PC-9 (cell line): ENCODE results near the gene MFSD12. TPM values are rescaled to one million over a fixed set of nuclear protein-coding genes. Genes with fewer than 3 reads are reported as not detected.

Experiments used
- BruUV-seq: library from RNA; stranded (reverse); fragments of 400-500 nt; replicated peaks from 2 replicates; lab custom pipeline; 2021; lab: Mats Ljungman, UMichigan
- CTCF ChIA-PET: fragments of 300-600 bp; sonication (Branson Sonifier 250); formaldehyde crosslinking; loops from one replicate; lab custom pipeline; 2022; ENCODE audit warnings: antibody characterized with exemption; lab: Charles Lee
- POLR2A ChIA-PET: fragments of 300-600 bp; sonication (Branson Sonifier 250); formaldehyde crosslinking; loops from one replicate; lab custom pipeline; 2022; ENCODE audit warnings: antibody characterized with exemption; ENCODE audit not compliant: unreplicated experiment; lab: Charles Lee
- DNase-seq, 2 experiments: peaks; one replicate each; pipeline versions ENCODE4 v3.0.0 to v3.0.0-alpha.2; 2015 to 2022; ENCODE audit warnings: mixed read lengths in 1 of 2
- H2AFZ ChIP-seq: fragments of 200-600 bp; sonication (generic); 2 replicates; pipeline ENCODE4 v1.8.1; 2017; ENCODE audit warnings: antibody characterized with exemption
- H3F3A ChIP-seq: fragments of 200-600 bp; sonication (generic); 2 replicates; pipeline ENCODE4 v1.8.1; 2017; ENCODE audit warnings: antibody characterized with exemption, mild to moderate bottlenecking, low read depth; ENCODE audit not compliant: insufficient read depth
- H3K27ac ChIP-seq: fragments of 200-600 bp; sonication (generic); 2 replicates; pipeline ENCODE4 v1.6.1; 2016; ENCODE audit warnings: mixed run types
- H3K27me3 ChIP-seq: fragments of 200-600 bp; sonication (generic); 2 replicates; pipeline ENCODE4 v1.6.1; 2016; ENCODE audit warnings: low read depth, mixed run types; ENCODE audit not compliant: insufficient read depth
- H3K36me3 ChIP-seq: fragments of 200-600 bp; sonication (generic); 2 replicates; pipeline ENCODE4 v1.6.1; 2016; ENCODE audit warnings: low read depth, mixed run types
- H3K4me1 ChIP-seq: fragments of 200-600 bp; sonication (generic); replicated peaks from 2 replicates; pipeline ENCODE4 v1.6.1; 2016; ENCODE audit warnings: mixed run types; ENCODE audit not compliant: insufficient read depth
- H3K4me2 ChIP-seq: fragments of 200-600 bp; sonication (generic); 2 replicates; pipeline ENCODE4 v1.6.1; 2017; ENCODE audit warnings: mixed run types
- H3K4me3 ChIP-seq: fragments of 200-600 bp; sonication (generic); 2 replicates; pipeline ENCODE4 v1.6.1; 2016; ENCODE audit warnings: mixed run types
- H3K79me2 ChIP-seq: fragments of 200-600 bp; sonication (generic); 2 replicates; pipeline ENCODE4 v1.6.1; 2017; ENCODE audit warnings: low read depth, mixed run types
- H3K9me2 ChIP-seq: fragments of 200-600 bp; sonication (generic); 2 replicates; pipeline ENCODE4 v1.8.1; 2017; ENCODE audit warnings: mild to moderate bottlenecking; ENCODE audit not compliant: insufficient read depth
- H3K9me3 ChIP-seq: fragments of 200-600 bp; sonication (generic); 2 replicates; pipeline ENCODE4 v1.8.1; 2016; ENCODE audit warnings: low read depth; ENCODE audit not compliant: insufficient read depth
- H4K20me1 ChIP-seq: fragments of 200-600 bp; sonication (generic); 2 replicates; pipeline ENCODE4 v1.8.1; 2017; ENCODE audit not compliant: insufficient read depth
- EZH2 ChIP-seq: fragments of 200-600 bp; sonication (generic); IDR thresholded peaks from 2 replicates; pipeline ENCODE4 v1.8.0; 2017; ENCODE audit warnings: antibody characterized with exemption, low read depth
- intact Hi-C: fragments of 100-400 bp; cut with micrococcal nuclease; formaldehyde crosslinking; loops from one replicate; pipeline ENCODE4 v1.10.0; 2022; ENCODE audit not compliant: unreplicated experiment
- total RNA-seq: library from RNA; stranded (reverse); gene quantifications from 2 replicates; pipeline ENCODE4 v1.2.3, GENCODE V29; 2021
- TF ChIP-seq, protein P1 (sequence below): fragments of 200-600 bp; sonication (generic); conservative IDR thresholded peaks from 2 replicates; pipeline ENCODE4 v1.6.1; 2017; ENCODE audit warnings: mixed run types, antibody characterized with exemption, mild to moderate bottlenecking, moderate library complexity

The MFSD12 gene
- total RNA-seq, 1 experiment from 2014 or later: 70.0 TPM

DNA sequence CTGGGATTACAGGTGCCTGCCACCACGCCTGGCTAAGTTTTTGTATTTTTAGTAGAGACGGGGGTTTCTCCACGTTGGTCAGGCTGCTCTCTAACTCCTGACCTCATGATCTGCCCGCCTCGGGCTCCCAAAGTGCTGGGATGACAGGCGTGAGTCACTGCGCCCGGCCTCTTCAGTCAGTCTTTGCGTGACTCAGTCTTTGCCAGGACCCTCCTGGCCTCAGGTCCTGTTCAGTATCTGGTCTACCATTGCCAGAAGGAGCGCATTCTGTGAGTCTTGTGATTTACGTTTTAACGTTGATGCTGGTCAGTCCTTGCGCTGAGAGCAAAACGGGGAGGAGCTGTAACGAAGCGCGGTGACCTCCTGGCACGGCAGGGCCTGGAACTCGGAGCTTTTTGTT lies 7.8 kb upstream of the MFSD12 start:
- POLR2A ChIA-PET: no interaction called here
- no TSS peak for BruUV-seq
- Histone ChIP-seq H4K20me1 (no peaks in the 10 kb centered on the region), H3K4me3 (no peak overlapping the region), H3F3A (peaks cover 11% of the 10 kb centered on the region; the same call in 1 of the 2 replicates), H3K27me3 (no peaks in the 10 kb centered on the region), H3K4me1 (0 out of 2 replicates have a peak, but pooled peaks cover 12% of the 10 kb centered on the region), H2AFZ (no peak overlapping the region), H3K9me2 (no peaks in the 10 kb centered on the region), H3K27ac (no peak overlapping the region), H3K4me2 (no peak overlapping the region), H3K79me2 (no peaks in the 10 kb centered on the region), H3K9me3 (no peaks in the 10 kb centered on the region), H3K36me3 (no peaks in the 10 kb centered on the region)
- TF ChIP-seq EZH2: no peak
- TF ChIP-seq, protein P1, sequence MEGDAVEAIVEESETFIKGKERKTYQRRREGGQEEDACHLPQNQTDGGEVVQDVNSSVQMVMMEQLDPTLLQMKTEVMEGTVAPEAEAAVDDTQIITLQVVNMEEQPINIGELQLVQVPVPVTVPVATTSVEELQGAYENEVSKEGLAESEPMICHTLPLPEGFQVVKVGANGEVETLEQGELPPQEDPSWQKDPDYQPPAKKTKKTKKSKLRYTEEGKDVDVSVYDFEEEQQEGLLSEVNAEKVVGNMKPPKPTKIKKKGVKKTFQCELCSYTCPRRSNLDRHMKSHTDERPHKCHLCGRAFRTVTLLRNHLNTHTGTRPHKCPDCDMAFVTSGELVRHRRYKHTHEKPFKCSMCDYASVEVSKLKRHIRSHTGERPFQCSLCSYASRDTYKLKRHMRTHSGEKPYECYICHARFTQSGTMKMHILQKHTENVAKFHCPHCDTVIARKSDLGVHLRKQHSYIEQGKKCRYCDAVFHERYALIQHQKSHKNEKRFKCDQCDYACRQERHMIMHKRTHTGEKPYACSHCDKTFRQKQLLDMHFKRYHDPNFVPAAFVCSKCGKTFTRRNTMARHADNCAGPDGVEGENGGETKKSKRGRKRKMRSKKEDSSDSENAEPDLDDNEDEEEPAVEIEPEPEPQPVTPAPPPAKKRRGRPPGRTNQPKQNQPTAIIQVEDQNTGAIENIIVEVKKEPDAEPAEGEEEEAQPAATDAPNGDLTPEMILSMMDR: no peak
- CTCF ChIA-PET: interaction anchor here (0.7 kb wide), 1 partner anchor 406 kb away, joined by 4 read pairs; the partner anchor contains the start of gene DAPK3
- intact Hi-C loops: no loop called here
- peak; percentile 59 to 75 for DNase-seq

DNA sequence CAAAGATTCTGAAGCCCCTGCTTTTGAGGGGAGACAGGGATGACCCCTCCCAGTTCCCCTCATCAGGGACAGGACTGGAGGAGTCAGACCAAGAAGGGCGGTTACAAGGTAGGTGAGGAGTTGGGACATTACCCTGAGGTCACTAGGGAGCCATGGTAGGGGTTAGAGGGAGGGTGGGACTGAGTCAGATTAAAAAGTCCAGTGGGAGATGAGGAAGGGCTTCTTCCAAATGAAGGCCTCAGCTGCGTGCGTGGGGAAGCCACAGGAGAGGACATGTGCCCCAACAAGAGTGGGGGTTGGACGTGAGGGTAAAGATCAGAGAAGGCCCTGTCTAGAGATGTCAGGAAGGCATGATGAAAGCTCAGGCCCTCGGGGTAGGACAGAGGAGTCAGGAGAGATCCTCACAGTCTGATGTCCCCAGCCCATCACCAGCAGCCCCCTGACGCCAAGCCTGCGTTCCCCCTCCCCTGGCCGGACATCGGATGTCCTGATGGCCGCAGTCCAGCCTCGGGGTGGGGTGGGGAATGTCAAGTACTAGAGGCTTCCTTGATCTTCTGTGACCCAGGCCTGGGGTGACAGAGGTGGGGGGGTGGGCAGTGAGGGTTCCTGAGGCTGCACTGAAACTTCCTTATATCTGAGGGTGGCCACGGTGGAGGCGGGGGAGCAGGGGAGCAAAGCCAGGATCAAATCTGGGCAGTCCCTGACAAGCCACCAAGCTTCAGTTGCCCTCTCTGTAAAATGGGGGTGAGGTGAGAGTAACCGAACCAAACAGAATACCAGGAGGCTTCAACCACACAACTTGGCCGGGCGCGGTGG lies 6.5 kb upstream of the MFSD12 start:
- no peaks in the 10 kb centered on the region for H3K27me3 ChIP-seq
- H3K36me3 ChIP-seq: no peaks in the 10 kb centered on the region
- H4K20me1 ChIP-seq: no peaks in the 10 kb centered on the region
- 0 out of 2 replicates have a peak, but pooled peaks cover 12% of the 10 kb centered on the region for H3K4me1 ChIP-seq
- H2AFZ ChIP-seq: no peak overlapping the region
- H3K4me2 ChIP-seq: no peak overlapping the region
- H3F3A ChIP-seq: peaks cover 11% of the 10 kb centered on the region; the same call in 1 of the 2 replicates
- no peaks in the 10 kb centered on the region for H3K9me3 ChIP-seq
- POLR2A ChIA-PET: no interaction called here
- intact Hi-C loops: no loop called here
- no peak for TF ChIP-seq EZH2
- TF ChIP-seq, protein P1: no peak
- no peaks in the 10 kb centered on the region for H3K9me2 ChIP-seq
- H3K4me3 ChIP-seq: no peak overlapping the region
- DNase-seq: no peak
- peak overlapping the region; percentile 96; the same call in 1 of the 2 replicates for H3K27ac ChIP-seq
- no TSS peak for BruUV-seq
- CTCF ChIA-PET: no interaction called here
- H3K79me2 ChIP-seq: no peaks in the 10 kb centered on the region

- H3K9me3 ChIP-seq: no peaks in the 10 kb centered on the region
- peaks cover 12% of the 10 kb centered on the region for H4K20me1 ChIP-seq
- peak overlapping the region; percentile 63 for H3K4me3 ChIP-seq
- peak overlapping the region; percentile 81 for H3K4me2 ChIP-seq
- DNase-seq: peak; percentile 47 to 57
- H3K9me2 ChIP-seq: no peaks in the 10 kb centered on the region
- ChIA-PET POLR2A (interaction anchor here (0.6 kb wide), 1 partner anchor 17 kb away, joined by 3 read pairs; no protein-coding TSS in a partner anchor), CTCF (interaction anchor here (0.9 kb wide), 1 partner anchor 12 kb away, joined by 3 read pairs; no protein-coding TSS in a partner anchor)
- H3F3A ChIP-seq: peaks cover 12% of the 10 kb centered on the region
- no peaks in the 10 kb centered on the region for H3K27me3 ChIP-seq
- intact Hi-C loops: loop anchor here (5.0 kb wide), 1 partner anchor 70 kb away; the partner anchor contains the start of gene CACTIN
- 0 out of 2 replicates have a peak overlapping the region, but pooled peaks have one; percentile 48 for H2AFZ ChIP-seq
- H3K36me3 ChIP-seq: no peaks in the 10 kb centered on the region
- TF ChIP-seq, protein P1: no peak
- TF ChIP-seq EZH2: no peak
- peaks cover 20% of the 10 kb centered on the region; the same call in 1 of the 2 replicates for H3K4me1 ChIP-seq
- no peak overlapping the region for H3K27ac ChIP-seq
- H3K79me2 ChIP-seq: peaks cover 22% of the 10 kb centered on the region
- no TSS peak for BruUV-seq
These were observed 367 bp downstream of the MFSD12 start for GRCh38 chr19:3556978-3557460.
